Measurements from ENCODE around the gene SIX3. TPM values are rescaled to one million over a fixed set of nuclear protein-coding genes. Genes with fewer than 3 reads are reported as not detected.

The SIX3 gene
- total RNA-seq, 4 donors from 2014 or later = 0.90 TPM; not detected in 3

- Histone ChIP-seq H3K27ac (no peak overlapping the region), H3K4me1 (peaks cover 0 to 58% (median 24%) of the 10 kb centered on the region in 4 donors), H3K9me3 (no peaks in the 10 kb centered on the region), H3K27me3 (peaks cover 0 to 99% of the 10 kb centered on the region in 2 donors), H3K36me3 (no peaks in the 10 kb centered on the region), H3K4me3 (no peak overlapping the region)
- DNase-seq (ENCODE audit: low spot score in 2 of 2) = no peak
- whole genome bisulfite sequencing, 2 donors = 69 to 75% methylated on average over 10 of the region's 10 CpGs
- no peak for TF ChIP-seq POLR2A (IDR thresholded peaks at IDR 0.05)
- no peak for TF ChIP-seq EP300 (IDR thresholded peaks at IDR 0.05)
- no peak for TF ChIP-seq CTCF (IDR thresholded peaks at IDR 0.05)
These were observed 10.2 kb upstream of the SIX3 start for GRCh38 chr2:44931198-44931780.

GRCh38 chr2:44932079-44932478, 9.4 kb upstream of the SIX3 start:
- Histone ChIP-seq H3K36me3 (no peaks in the 10 kb centered on the region), H3K4me3 (no peak overlapping the region), H3K27me3 (peaks cover 0 to 99% of the 10 kb centered on the region in 2 donors), H3K27ac (no peak overlapping the region), H3K9me3 (no peaks in the 10 kb centered on the region), H3K4me1 (peaks cover 0 to 63% (median 24%) of the 10 kb centered on the region in 4 donors)
- no peak for TF ChIP-seq EP300 (IDR thresholded peaks at IDR 0.05)
- no peak for TF ChIP-seq POLR2A (IDR thresholded peaks at IDR 0.05)
- 43 to 51% methylated on average over 12 of the region's 12 CpGs for WGBS, 2 donors
- DNase-seq (ENCODE audit: low spot score in 2 of 2) = no peak

GRCh38 chr2:44932564-44933392, 8.7 kb upstream of the SIX3 start:
- 10 to 16% methylated on average over 39 to 42 of the region's 45 CpGs for WGBS, 2 donors
- H3K27me3 ChIP-seq = peaks cover 0 to 99% of the 10 kb centered on the region in 2 donors
- H3K4me1 ChIP-seq = peaks cover 0 to 68% (median 29%) of the 10 kb centered on the region in 4 donors

GRCh38 chr2:44933434-44933951, 8.0 kb upstream of the SIX3 start:
- no peak for DNase-seq (ENCODE audit: low spot score in 2 of 2)
- Histone ChIP-seq H3K4me1 (peaks cover 0 to 68% (median 30%) of the 10 kb centered on the region in 4 donors), H3K4me3 (no peak overlapping the region), H3K27me3 (peaks cover 0 to 99% of the 10 kb centered on the region in 2 donors), H3K9me3 (no peaks in the 10 kb centered on the region), H3K27ac (no peak overlapping the region), H3K36me3 (no peaks in the 10 kb centered on the region)
- 3 to 9% methylated on average over 17 to 19 of the region's 19 CpGs for WGBS, 2 donors
- TF ChIP-seq EP300 (IDR thresholded peaks at IDR 0.05) (no peak), CTCF (IDR thresholded peaks at IDR 0.05) (no peak), POLR2A (IDR thresholded peaks at IDR 0.05) (no peak)

More at GRCh38 chr2:44932564-44933392, 8.7 kb upstream of the SIX3 start:
- Histone ChIP-seq H3K27ac (no peak overlapping the region), H3K4me3 (no peak overlapping the region), H3K9me3 (no peaks in the 10 kb centered on the region), H3K36me3 (no peaks in the 10 kb centered on the region)
- no peak for TF ChIP-seq POLR2A (IDR thresholded peaks at IDR 0.05)
- no peak for TF ChIP-seq CTCF (IDR thresholded peaks at IDR 0.05)
- TF ChIP-seq EP300 (IDR thresholded peaks at IDR 0.05) = no peak
- DNase-seq (ENCODE audit: low spot score in 2 of 2) = no peak

GRCh38 chr2:44934038-44934982, 7.2 kb upstream of the SIX3 start:
- no peak for DNase-seq (ENCODE audit: low spot score in 2 of 2)
- H3K4me3 ChIP-seq = peak overlapping the region in 1 of 4 donors; percentile 8
- no peaks in the 10 kb centered on the region for H3K36me3 ChIP-seq
- no peak for TF ChIP-seq EP300 (IDR thresholded peaks at IDR 0.05)
- no peak for TF ChIP-seq POLR2A (IDR thresholded peaks at IDR 0.05)
- no peak for TF ChIP-seq CTCF (IDR thresholded peaks at IDR 0.05)
- H3K27ac ChIP-seq = no peak overlapping the region
- no peaks in the 10 kb centered on the region for H3K9me3 ChIP-seq
- 2 to 3% methylated on average over 59 to 60 of the region's 60 CpGs for WGBS, 2 donors
- H3K4me1 ChIP-seq = peaks cover 0 to 68% (median 30%) of the 10 kb centered on the region in 4 donors
- H3K27me3 ChIP-seq = peaks cover 0 to 99% of the 10 kb centered on the region in 2 donors
